A673 (cell line): ENCODE results near the gene USP32.

Experiments
- EZH2 ChIP-seq: fragments of 200-600 bp; sonication (generic); IDR thresholded peaks from 2 replicates; pipeline ENCODE4 v1.6.1; 2017; ENCODE audit warnings: borderline replicate concordance, low read depth, mild to moderate bottlenecking, mixed read lengths, antibody characterized with exemption, low read length; ENCODE audit not compliant: poor library complexity, severe bottlenecking
- TF ChIP-seq, protein P1 (sequence below): fragments of 300-800, 200-600 bp; sonication (generic); conservative IDR thresholded peaks from 2 replicates; pipeline ENCODE4 v1.5.1; 2017; ENCODE audit warnings: low read depth, mild to moderate bottlenecking, antibody characterized with exemption, low read length, moderate library complexity, mixed read lengths

DNA sequence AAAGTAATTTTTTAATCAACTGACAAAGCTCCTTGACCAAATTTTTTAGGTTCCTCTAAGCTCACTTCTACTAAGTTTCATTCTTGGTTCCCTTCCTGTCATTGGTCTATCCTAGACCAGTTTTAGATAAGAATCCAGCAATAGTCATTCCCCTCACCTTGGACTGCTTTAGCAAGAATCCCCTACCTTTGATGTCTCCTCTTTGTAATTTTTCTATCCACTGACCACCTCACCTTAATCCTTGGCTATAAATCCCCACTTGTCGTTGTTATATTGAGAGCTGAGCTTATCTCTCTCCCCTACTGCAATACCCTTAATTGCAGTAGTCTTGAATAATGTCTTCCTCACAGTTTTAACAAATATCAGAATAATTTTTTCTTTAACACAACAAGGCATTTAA is 107.2 kb downstream of the USP32 start:
- TF ChIP-seq, protein P1, sequence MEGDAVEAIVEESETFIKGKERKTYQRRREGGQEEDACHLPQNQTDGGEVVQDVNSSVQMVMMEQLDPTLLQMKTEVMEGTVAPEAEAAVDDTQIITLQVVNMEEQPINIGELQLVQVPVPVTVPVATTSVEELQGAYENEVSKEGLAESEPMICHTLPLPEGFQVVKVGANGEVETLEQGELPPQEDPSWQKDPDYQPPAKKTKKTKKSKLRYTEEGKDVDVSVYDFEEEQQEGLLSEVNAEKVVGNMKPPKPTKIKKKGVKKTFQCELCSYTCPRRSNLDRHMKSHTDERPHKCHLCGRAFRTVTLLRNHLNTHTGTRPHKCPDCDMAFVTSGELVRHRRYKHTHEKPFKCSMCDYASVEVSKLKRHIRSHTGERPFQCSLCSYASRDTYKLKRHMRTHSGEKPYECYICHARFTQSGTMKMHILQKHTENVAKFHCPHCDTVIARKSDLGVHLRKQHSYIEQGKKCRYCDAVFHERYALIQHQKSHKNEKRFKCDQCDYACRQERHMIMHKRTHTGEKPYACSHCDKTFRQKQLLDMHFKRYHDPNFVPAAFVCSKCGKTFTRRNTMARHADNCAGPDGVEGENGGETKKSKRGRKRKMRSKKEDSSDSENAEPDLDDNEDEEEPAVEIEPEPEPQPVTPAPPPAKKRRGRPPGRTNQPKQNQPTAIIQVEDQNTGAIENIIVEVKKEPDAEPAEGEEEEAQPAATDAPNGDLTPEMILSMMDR: no peak
- TF ChIP-seq EZH2: no peak
